GM18861 (cell line): ENCODE measurements around the gene GPR32.
"Not testable (repeated sequence)": the region's sequence is repeated elsewhere in the genome, so short reads cannot be mapped to it uniquely, and the experiment has no call there.

ENCODE experiments used
- ATAC-seq: cut with Tn5 transposase; IDR thresholded peaks from one replicate; pipeline ENCODE4 v1.9.1; 2021; ENCODE audit not compliant: unreplicated experiment

Gene GPR32

GRCh38 chr19:50770164-50770563 lies at the start of gene GPR32:
TSS of gene GPR32 (plus strand) at chr19:50770464. CDS start at chr19:50770601, 137 bp downstream.
- not testable (repeated sequence) for ATAC-seq

- no peak for ATAC-seq
Measured at GRCh38 chr19:50720921-50721381, 49.3 kb upstream of the GPR32 start.

- no peak for ATAC-seq
Measured at GRCh38 chr19:50721441-50722137, 48.7 kb upstream of the GPR32 start.

- ATAC-seq: no peak
Measured at GRCh38 chr19:50722201-50723013, 47.9 kb upstream of the GPR32 start.

GRCh38 chr19:50723069-50723468 lies 47.2 kb upstream of the GPR32 start, which contains the start of gene CLEC11A:
TSS of gene CLEC11A (plus strand) at chr19:50723364. CDS start at chr19:50723526, 162 bp downstream.
- ATAC-seq: no peak

- ATAC-seq: no peak
Measured at GRCh38 chr19:50723735-50724521, 46.3 kb upstream of the GPR32 start.

GRCh38 chr19:50724522-50725217 lies 45.6 kb upstream of the GPR32 start:
- peak; percentile 69 for ATAC-seq

- ATAC-seq: peak; percentile 16
Measured at GRCh38 chr19:50725218-50725910, 44.9 kb upstream of the GPR32 start.

- ATAC-seq: no peak
Measured at GRCh38 chr19:50725911-50726230, 44.4 kb upstream of the GPR32 start.

- ATAC-seq: no peak
Measured at GRCh38 chr19:50728084-50728737, 42.1 kb upstream of the GPR32 start.

- ATAC-seq: no peak
Measured at GRCh38 chr19:50729894-50730293, 40.4 kb upstream of the GPR32 start.

- ATAC-seq: no peak
Measured at GRCh38 chr19:50735869-50736268, 34.4 kb upstream of the GPR32 start.

- ATAC-seq: no peak
Measured at GRCh38 chr19:50736338-50736737, 33.9 kb upstream of the GPR32 start.

- ATAC-seq: no peak
Measured at GRCh38 chr19:50739132-50739913, 30.9 kb upstream of the GPR32 start.

GRCh38 chr19:50739914-50740426 lies 30.3 kb upstream of the GPR32 start:
- ATAC-seq: no peak

GRCh38 chr19:50741179-50741933 lies 28.9 kb upstream of the GPR32 start:
- ATAC-seq: no peak

- ATAC-seq: no peak
Measured at GRCh38 chr19:50743537-50743936, 26.7 kb upstream of the GPR32 start.

- ATAC-seq: no peak
Measured at GRCh38 chr19:50745221-50745620, 25.0 kb upstream of the GPR32 start.
